SK-N-SH (cell line): ENCODE results near the gene HS2ST1.

Experiments used
- EP300 ChIP-seq, 2 experiments: IDR thresholded peaks; 2 replicates each; pipeline versions ENCODE4 v1.4.0 to v1.6.1; 2012; ENCODE audit warnings: borderline replicate concordance in 1 of 2, low read depth in 1 of 2, low read length in 1 of 2
- GATA2 ChIP-seq: sonication (generic); formaldehyde crosslinking; IDR thresholded peaks from 2 replicates; pipeline ENCODE4 v1.5.0; 2020; ENCODE audit warnings: mild to moderate bottlenecking, missing genetic modification reagents
- JUND ChIP-seq: IDR thresholded peaks from 2 replicates; pipeline ENCODE4 v1.4.0; 2012
- MXI1 ChIP-seq: IDR thresholded peaks from 2 replicates; pipeline ENCODE4 v1.6.1; 2012; ENCODE audit warnings: mild to moderate bottlenecking, low read depth, low read length, improper control_type of control experiment
- POLR2AphosphoS5 ChIP-seq: IDR thresholded peaks from 2 replicates; pipeline ENCODE4 v1.6.1; 2012; ENCODE audit warnings: low read depth, low read length
- RCOR1 ChIP-seq: fragments of 150-350 bp; IDR thresholded peaks from 2 replicates; pipeline ENCODE4 v1.6.1; 2017; ENCODE audit warnings: antibody characterized with exemption, low read length
- RFX5 ChIP-seq: IDR thresholded peaks from 2 replicates; pipeline ENCODE4 v1.6.1; 2012; ENCODE audit warnings: mild to moderate bottlenecking, improper control_type of control experiment, low read length
- TAF1 ChIP-seq: IDR thresholded peaks from 2 replicates; pipeline ENCODE4 v1.6.1; 2012; ENCODE audit warnings: low read depth, mild to moderate bottlenecking, low read length, moderate library complexity, borderline replicate concordance
- TCF12 ChIP-seq: IDR thresholded peaks from 2 replicates; pipeline ENCODE4 v1.4.0; 2012
- TF ChIP-seq, protein P1 (sequence below): fragments of 200-600 bp; sonication (generic); IDR thresholded peaks from 2 replicates; pipeline ENCODE4 v1.6.1; 2017; ENCODE audit warnings: antibody characterized with exemption, mild to moderate bottlenecking, moderate library complexity
- TF ChIP-seq, protein P2 (sequence below): IDR thresholded peaks from 2 replicates; pipeline ENCODE4 v1.4.0; 2012; ENCODE audit warnings: low read depth
- TF ChIP-seq, protein P3 (sequence below): fragments of 150-350 bp; IDR thresholded peaks from 2 replicates; pipeline ENCODE4 v1.6.1; 2017; ENCODE audit warnings: antibody characterized with exemption, low read length, low read depth, borderline replicate concordance

DNA sequence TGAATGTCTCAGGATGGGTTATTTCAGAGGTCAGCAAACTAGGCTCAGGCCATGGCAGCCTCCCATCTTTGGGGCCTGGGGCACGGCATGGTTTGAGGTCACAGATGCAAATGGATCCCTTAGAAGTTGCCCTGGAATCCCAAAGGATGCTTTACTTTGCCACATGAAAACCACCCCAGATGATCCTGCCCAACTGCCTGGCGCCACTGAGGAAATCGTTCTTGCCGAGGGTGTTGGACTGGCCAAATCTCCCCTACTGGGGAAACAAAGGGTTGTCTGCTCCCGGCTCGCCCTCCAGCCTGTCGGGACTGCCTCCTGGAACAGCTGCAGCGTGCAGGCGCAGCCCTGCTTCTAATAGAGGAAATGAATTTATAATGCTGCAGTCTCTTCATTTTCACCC, 241.2 kb downstream of the HS2ST1 start:
- TF ChIP-seq, protein P1, sequence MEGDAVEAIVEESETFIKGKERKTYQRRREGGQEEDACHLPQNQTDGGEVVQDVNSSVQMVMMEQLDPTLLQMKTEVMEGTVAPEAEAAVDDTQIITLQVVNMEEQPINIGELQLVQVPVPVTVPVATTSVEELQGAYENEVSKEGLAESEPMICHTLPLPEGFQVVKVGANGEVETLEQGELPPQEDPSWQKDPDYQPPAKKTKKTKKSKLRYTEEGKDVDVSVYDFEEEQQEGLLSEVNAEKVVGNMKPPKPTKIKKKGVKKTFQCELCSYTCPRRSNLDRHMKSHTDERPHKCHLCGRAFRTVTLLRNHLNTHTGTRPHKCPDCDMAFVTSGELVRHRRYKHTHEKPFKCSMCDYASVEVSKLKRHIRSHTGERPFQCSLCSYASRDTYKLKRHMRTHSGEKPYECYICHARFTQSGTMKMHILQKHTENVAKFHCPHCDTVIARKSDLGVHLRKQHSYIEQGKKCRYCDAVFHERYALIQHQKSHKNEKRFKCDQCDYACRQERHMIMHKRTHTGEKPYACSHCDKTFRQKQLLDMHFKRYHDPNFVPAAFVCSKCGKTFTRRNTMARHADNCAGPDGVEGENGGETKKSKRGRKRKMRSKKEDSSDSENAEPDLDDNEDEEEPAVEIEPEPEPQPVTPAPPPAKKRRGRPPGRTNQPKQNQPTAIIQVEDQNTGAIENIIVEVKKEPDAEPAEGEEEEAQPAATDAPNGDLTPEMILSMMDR = no peak
- no peak for TF ChIP-seq RCOR1
- no peak for TF ChIP-seq MXI1
- no peak for TF ChIP-seq EP300 (IDR thresholded peaks at IDR 0.05; ENCODE audit: borderline replicate concordance in 1 of 2, low read depth in 1 of 2, low read length in 1 of 2)
- TF ChIP-seq, protein P2, sequence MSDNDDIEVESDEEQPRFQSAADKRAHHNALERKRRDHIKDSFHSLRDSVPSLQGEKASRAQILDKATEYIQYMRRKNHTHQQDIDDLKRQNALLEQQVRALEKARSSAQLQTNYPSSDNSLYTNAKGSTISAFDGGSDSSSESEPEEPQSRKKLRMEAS = no peak
- TF ChIP-seq JUND = no peak
- no peak for TF ChIP-seq TCF12
- TF ChIP-seq TAF1 = no peak
- no peak for TF ChIP-seq RFX5
- TF ChIP-seq POLR2AphosphoS5 = no peak
- TF ChIP-seq, protein P3, sequence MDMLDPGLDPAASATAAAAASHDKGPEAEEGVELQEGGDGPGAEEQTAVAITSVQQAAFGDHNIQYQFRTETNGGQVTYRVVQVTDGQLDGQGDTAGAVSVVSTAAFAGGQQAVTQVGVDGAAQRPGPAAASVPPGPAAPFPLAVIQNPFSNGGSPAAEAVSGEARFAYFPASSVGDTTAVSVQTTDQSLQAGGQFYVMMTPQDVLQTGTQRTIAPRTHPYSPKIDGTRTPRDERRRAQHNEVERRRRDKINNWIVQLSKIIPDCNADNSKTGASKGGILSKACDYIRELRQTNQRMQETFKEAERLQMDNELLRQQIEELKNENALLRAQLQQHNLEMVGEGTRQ = no peak
- TF ChIP-seq GATA2 (CRISPR knock-in tag) = no peak
